ENCODE data around the gene MT1G. TPM values are rescaled to one million over a fixed set of nuclear protein-coding genes. Genes with fewer than 3 reads are reported as not detected.
A peak's percentile ranks its signal among the peaks of the same experiment; 100 is the strongest.

MT1G gene
- total and polyA plus RNA-seq, 9 of the 15 experiments (the other 6 are each of a cell fraction or from before 2014, with no cell fraction given): 0.28 to 1.7 (median 0.69) TPM; not detected in 4

DNA sequence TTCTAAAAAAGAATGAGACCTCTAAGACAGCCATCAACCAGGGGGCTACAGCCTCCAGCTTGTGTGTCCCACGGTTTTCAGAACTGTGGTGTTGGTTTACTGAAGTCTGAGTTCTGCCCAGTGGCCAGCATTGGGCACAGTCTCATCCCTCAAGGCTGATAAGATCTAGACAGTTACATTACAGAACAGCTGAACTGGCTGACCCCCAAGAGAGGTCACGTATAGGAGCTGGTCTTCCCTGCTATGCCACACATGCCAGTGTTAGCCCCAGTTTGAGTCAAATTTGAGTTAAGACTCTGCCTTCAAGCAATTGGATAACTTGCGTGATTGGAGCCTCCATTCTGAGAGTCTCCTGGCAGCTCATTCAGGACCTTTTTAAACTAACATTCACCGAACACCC lies 47.3 kb upstream of the MT1G start:
- in situ Hi-C loops (cut with MboI): no loop called here
- 34% methylated on average over 4 of the region's 4 CpGs for WGBS (ENCODE audit: insufficient coverage, low coverage, missing lambda C conversion rate)
- Histone ChIP-seq H3K27me3 (ENCODE audit: control insufficient read depth in 2 of 2, insufficient read depth in 2 of 2, low read length in 2 of 2) (peaks cover 0 to 3% of the 10 kb centered on the region in 2 experiments; a peak in 3 of 5 replicates), H3K9me3 (replicated peaks; ENCODE audit: control insufficient read depth, insufficient read depth, low read depth, low read length) (no peaks in the 10 kb centered on the region), H3K4me1 (replicated peaks in 1 of 2; ENCODE audit: control insufficient read depth in 2 of 2, insufficient read depth in 2 of 2, low read length in 2 of 2) (no peaks in the 10 kb centered on the region; a peak in 1 of 5 replicates), H3K9ac (ENCODE audit: insufficient read depth in 1 of 2, low read depth in 2 of 2, low read length in 2 of 2) (no peak overlapping the region), H4K20me1 (replicated peaks; ENCODE audit: control insufficient read depth, insufficient read depth, low read length) (no peaks in the 10 kb centered on the region), H3K4me3 (no peak overlapping the region), H3K9me1 (ENCODE audit: control insufficient read depth, insufficient read depth, low read length) (no peaks in the 10 kb centered on the region), H2AFZ (ENCODE audit: low read depth, low read length) (no peak overlapping the region), H3K36me3 (ENCODE audit: control insufficient read depth, insufficient read depth, low read length) (no peaks in the 10 kb centered on the region), H3K27ac (ENCODE audit: extremely low read depth, low read depth, low read length) (no peak overlapping the region), H3K4me2 (ENCODE audit: insufficient read depth, low read length) (no peak overlapping the region), H3K79me2 (ENCODE audit: control insufficient read depth, insufficient read depth, low read length) (no peaks in the 10 kb centered on the region)
- no TSS peak for BruUV-seq (replicated peaks)
- ChIA-PET POLR2A (interaction anchor here (1.0 kb wide), 1 partner anchor 8 kb away, joined by 4 read pairs; no protein-coding TSS in a partner anchor), CTCF (ENCODE audit: low intra/inter-chr PET ratio) (no interaction called here)
- no peak for FAIRE-seq
- no peak for ATAC-seq
- no peak for TF ChIP-seq ZNF165 (CRISPR knock-in tag; IDR thresholded peaks at IDR 0.05; ENCODE audit: borderline replicate concordance)
- TF ChIP-seq GATAD2A (IDR thresholded peaks at IDR 0.05): no peak
- TF ChIP-seq DLX4 (CRISPR knock-in tag; IDR thresholded peaks at IDR 0.05): no peak
- TF ChIP-seq, protein P1, sequence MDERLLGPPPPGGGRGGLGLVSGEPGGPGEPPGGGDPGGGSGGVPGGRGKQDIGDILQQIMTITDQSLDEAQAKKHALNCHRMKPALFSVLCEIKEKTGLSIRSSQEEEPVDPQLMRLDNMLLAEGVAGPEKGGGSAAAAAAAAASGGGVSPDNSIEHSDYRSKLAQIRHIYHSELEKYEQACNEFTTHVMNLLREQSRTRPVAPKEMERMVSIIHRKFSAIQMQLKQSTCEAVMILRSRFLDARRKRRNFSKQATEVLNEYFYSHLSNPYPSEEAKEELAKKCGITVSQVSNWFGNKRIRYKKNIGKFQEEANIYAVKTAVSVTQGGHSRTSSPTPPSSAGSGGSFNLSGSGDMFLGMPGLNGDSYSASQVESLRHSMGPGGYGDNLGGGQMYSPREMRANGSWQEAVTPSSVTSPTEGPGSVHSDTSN (CRISPR knock-in tag; IDR thresholded peaks at IDR 0.05; ENCODE audit: low read depth): no peak
- TF ChIP-seq, protein P1 (tag; conservative IDR thresholded peaks at IDR 0.05; ENCODE audit: low read depth): peak; percentile 36; the same call in 1 of the 2 replicates
- peak; percentile 32 for TF ChIP-seq MEIS2 (IDR thresholded peaks at IDR 0.05; ENCODE audit: partially characterized antibody)
- TF ChIP-seq GATA2 (CRISPR knock-in tag; IDR thresholded peaks at IDR 0.05): 0 out of 2 replicates have a peak, but pooled peaks have one; percentile 14
- TF ChIP-seq NR2C2 (CRISPR knock-in tag; IDR thresholded peaks at IDR 0.05): no peak
- peak; percentile 69 for TF ChIP-seq NR2C2 (tag; IDR thresholded peaks at IDR 0.05)
- DNase-seq (ENCODE audit: extremely low read depth in 1 of 4, low spot score in 3 of 4): no peak
- intact Hi-C loops (cut with micrococcal nuclease): no loop called here

All from K562 (cell line).